ACC112 (cell line): ENCODE results near the gene ETV2.
"Not testable (repeated sequence)": the region's sequence is repeated elsewhere in the genome, so short reads cannot be mapped to it uniquely, and the experiment has no call there.

Source experiments
- H2AFZ ChIP-seq: fragments of 200-600 bp; sonication (generic); one replicate; pipeline ENCODE4 v1.6.0; 2017; ENCODE audit warnings: antibody characterized with exemption, low read length; ENCODE audit not compliant: unreplicated experiment
- H3K27ac ChIP-seq: fragments of 200-600 bp; sonication (generic); 2 replicates; pipeline ENCODE4 v1.5.1; 2014; ENCODE audit warnings: low read depth, mild to moderate bottlenecking, antibody characterized with exemption, low read length, moderate library complexity
- H3K27me3 ChIP-seq: fragments of 200-600 bp; sonication (generic); 2 replicates; pipeline ENCODE4 v1.6.1; 2014; ENCODE audit warnings: mild to moderate bottlenecking, antibody characterized with exemption, low read length, moderate library complexity, mixed read lengths; ENCODE audit not compliant: insufficient read depth
- H3K36me3 ChIP-seq: fragments of 200-600 bp; sonication (generic); 2 replicates; pipeline ENCODE4 v1.6.1; 2016; ENCODE audit warnings: mild to moderate bottlenecking, antibody characterized with exemption, low read length, moderate library complexity, mixed read lengths; ENCODE audit not compliant: insufficient read depth
- H3K4me1 ChIP-seq: fragments of 200-600 bp; sonication (generic); one replicate; pipeline ENCODE4 v1.6.1; 2016; ENCODE audit warnings: low read length, mixed read lengths; ENCODE audit not compliant: insufficient read depth, unreplicated experiment, control insufficient read depth
- H3K4me3 ChIP-seq: fragments of 200-600 bp; sonication (generic); 2 replicates; pipeline ENCODE4 v1.5.1; 2014; ENCODE audit warnings: mild to moderate bottlenecking, low read depth, low read length
- H3K79me2 ChIP-seq: fragments of 200-600 bp; sonication (generic); one replicate; pipeline ENCODE4 v1.6.0; 2016; ENCODE audit warnings: low read length; ENCODE audit not compliant: control insufficient read depth, unreplicated experiment, insufficient read depth

ETV2 gene, protein sequence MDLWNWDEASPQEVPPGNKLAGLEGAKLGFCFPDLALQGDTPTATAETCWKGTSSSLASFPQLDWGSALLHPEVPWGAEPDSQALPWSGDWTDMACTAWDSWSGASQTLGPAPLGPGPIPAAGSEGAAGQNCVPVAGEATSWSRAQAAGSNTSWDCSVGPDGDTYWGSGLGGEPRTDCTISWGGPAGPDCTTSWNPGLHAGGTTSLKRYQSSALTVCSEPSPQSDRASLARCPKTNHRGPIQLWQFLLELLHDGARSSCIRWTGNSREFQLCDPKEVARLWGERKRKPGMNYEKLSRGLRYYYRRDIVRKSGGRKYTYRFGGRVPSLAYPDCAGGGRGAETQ

DNA sequence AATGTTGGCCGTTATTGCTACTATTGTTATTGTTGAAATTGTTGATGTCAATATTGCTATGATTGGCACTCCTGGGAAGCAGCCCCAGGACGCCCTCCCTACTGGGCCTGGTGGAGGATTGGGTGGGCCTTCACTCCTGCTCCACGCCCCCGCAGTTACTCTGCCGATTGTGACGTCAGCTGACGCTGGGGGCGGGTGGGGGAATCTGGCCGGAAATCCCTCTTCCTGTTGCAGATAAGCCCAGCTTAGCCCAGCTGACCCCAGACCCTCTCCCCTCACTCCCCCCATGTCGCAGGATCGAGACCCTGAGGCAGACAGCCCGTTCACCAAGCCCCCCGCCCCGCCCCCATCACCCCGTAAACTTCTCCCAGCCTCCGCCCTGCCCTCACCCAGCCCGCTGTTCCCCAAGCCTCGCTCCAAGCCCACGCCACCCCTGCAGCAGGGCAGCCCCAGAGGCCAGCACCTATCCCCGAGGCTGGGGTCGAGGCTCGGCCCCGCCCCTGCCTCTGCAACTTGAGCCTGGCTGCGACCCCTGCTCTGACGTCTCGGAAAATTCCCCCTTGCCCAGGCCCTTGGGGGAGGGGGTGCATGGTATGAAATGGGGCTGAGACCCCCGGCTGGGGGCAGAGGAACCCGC is at the start of gene ETV2:
Gene ETV2 (plus strand): TSS at position 231 of the 637 bp plus-strand sequence. CDS start 716 bp downstream, outside the sequence.
- Histone ChIP-seq H3K4me3 (no peak within 1 kb of the TSS), H3K36me3 (no peaks in the 10 kb centered on the region; the same call in 1 of the 2 replicates), H3K79me2 (no peaks in the 10 kb centered on the region), H3K27ac (no peak within 1 kb of the TSS), H3K4me1 (peaks cover 5% of the 10 kb centered on the region), H2AFZ (no peak within 1 kb of the TSS), H3K27me3 (no peaks in the 10 kb centered on the region)

DNA sequence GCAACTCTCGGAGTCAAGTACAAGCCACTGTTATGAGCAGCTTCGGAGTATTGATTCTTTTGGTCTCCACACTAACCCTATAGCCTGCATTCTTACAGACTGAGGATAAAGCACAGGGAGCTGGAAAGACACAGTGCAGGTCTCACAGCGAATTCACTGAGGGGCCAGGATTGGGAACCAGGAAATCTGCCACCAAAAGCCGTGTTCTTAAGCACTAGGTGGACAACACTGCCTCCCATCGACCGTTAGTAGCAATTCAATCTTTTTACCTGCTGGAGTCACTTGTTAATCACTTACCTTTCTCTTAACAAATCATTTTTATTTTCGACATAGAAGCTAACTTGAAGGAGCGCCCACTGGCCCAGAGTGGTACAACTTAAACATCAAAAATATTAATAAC is 49.3 kb upstream of the ETV2 start:
- no peak overlapping the region for H2AFZ ChIP-seq
- H3K27ac ChIP-seq = no peak overlapping the region
- H3K27me3 ChIP-seq = no peaks in the 10 kb centered on the region
- no peaks in the 10 kb centered on the region for H3K36me3 ChIP-seq
- no peak overlapping the region for H3K4me3 ChIP-seq
- no peaks in the 10 kb centered on the region for H3K79me2 ChIP-seq
- H3K4me1 ChIP-seq = no peaks in the 10 kb centered on the region

DNA sequence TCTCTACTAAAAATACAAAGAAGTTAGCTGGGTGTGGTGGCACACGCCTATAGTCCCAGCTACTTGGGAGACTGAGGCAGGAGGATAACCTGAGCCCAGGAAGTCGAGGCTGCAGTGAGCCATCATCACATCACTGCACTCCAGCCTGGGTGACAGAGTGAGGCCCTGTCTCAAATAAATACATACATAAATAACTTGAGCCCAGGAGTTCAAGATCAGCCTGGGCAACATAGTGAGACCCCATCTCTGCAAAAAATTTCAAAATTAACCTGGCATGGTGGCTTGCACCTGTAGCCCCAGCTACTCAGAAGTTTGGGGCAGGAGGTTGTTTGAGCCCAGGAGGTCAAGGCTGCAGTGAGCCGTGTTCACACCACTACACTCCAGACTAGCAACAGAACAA is 46.5 kb upstream of the ETV2 start:
- H3K79me2 ChIP-seq, H3K36me3 ChIP-seq, H3K27me3 ChIP-seq, H3K4me3 ChIP-seq, H2AFZ ChIP-seq, H3K27ac ChIP-seq, H3K4me1 ChIP-seq: not testable (repeated sequence)

DNA sequence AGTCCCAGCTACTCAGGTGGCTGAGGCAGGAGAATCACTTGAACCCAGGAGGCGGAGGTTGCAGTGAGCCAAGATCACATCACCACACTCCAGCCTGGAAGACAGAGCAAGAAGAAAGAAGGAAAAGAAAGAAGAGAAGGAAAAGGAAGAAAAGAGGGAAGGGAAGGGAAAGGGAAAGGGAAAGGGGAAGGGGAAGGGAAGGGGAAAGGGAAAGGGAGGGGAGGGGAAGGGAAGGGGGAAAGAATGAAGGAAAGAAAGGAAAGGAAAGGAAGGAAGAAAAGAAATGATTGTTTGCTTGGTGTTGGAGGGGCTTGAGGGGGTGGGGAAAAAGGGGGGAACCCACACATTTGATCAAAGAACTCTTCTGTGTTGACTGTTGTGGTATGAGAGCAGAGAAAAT is 45.6 kb upstream of the ETV2 start:
- no peaks in the 10 kb centered on the region for H3K4me1 ChIP-seq
- no peak overlapping the region for H3K4me3 ChIP-seq
- no peaks in the 10 kb centered on the region for H3K79me2 ChIP-seq
- no peaks in the 10 kb centered on the region for H3K36me3 ChIP-seq
- H3K27me3 ChIP-seq = no peaks in the 10 kb centered on the region
- no peak overlapping the region for H3K27ac ChIP-seq
- H2AFZ ChIP-seq = no peak overlapping the region

DNA sequence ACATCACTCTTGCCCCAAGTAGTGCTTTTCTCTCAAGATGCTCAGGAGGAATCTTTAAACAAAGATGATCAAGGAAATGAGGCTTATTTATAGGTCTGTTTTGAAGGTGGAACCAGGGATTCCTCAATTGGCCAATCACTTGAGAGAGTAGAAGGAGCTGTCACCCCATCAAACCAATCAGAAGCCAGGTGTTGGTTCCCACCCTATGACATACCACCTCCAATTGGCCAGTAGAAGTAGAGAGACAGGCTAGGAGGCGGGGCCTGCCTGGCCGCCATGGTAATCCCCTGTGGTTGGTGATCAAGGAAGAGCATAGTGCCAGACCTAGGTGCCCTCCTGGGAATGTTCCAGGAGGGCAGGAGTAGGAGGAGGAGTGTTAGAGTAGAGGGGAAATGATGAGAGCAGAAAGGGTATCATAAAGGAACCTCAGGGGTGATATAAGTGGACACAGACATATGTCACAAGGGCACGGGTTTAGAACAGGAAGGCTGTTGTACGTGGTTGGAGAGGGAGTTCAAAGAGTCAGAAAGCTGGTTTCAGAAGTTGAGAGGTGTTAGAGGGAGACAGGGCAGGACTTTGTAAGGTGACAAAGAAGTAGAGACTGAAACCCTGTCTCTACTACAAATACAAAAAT is 45.1 kb upstream of the ETV2 start:
- no peak overlapping the region for H3K27ac ChIP-seq

DNA sequence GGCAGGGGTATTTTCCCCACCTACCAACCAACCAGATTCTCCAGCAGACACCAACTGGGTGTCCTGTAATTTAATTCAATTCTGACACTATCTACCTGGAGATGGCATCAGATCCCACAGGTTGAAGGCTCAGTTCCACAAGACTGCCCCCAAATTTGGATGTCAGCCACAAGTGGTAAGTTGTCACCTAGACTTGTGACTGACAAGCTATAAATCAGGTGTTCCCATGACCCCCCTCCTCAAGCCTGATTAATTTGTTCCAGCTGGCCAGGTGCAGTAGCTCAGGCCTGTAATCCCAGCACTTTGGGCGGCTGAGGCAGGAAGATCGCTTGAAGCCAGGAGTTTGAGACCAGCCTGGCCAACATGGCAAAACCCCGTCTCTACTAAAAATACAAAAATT is 39.6 kb upstream of the ETV2 start:
- Histone ChIP-seq H3K27ac (no peak overlapping the region), H3K27me3 (no peaks in the 10 kb centered on the region), H3K36me3 (no peaks in the 10 kb centered on the region), H3K4me3 (no peak overlapping the region), H2AFZ (no peak overlapping the region), H3K4me1 (no peaks in the 10 kb centered on the region), H3K79me2 (no peaks in the 10 kb centered on the region)

More for the DNA sequence above, 45.1 kb upstream of the ETV2 start:
- no peak overlapping the region for H2AFZ ChIP-seq
- no peak overlapping the region for H3K4me3 ChIP-seq
- H3K4me1 ChIP-seq = no peaks in the 10 kb centered on the region
- no peaks in the 10 kb centered on the region for H3K36me3 ChIP-seq
- H3K27me3 ChIP-seq = no peaks in the 10 kb centered on the region
- no peaks in the 10 kb centered on the region for H3K79me2 ChIP-seq

DNA sequence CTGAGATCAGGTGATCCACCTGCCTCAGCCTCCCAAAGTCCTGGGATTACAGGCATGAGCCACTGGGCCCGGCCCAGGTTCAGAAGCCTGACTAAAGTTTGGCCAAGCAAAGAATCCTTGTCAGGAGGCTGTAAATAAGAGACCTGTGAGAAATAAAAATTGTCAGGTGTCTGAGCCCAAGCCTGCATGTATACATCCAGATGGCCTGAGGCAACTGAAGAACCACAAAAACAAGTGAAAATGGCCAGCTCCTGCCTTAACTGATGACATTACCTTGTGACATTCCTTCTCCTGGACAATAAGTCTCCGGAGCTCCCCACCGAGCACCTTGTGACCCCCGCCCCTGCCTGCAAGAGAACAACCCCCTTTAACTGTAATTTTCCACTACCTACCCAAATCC is 37.1 kb upstream of the ETV2 start:
- H3K4me1 ChIP-seq, H3K79me2 ChIP-seq, H2AFZ ChIP-seq, H3K4me3 ChIP-seq, H3K27ac ChIP-seq, H3K27me3 ChIP-seq, H3K36me3 ChIP-seq: not testable (repeated sequence)

DNA sequence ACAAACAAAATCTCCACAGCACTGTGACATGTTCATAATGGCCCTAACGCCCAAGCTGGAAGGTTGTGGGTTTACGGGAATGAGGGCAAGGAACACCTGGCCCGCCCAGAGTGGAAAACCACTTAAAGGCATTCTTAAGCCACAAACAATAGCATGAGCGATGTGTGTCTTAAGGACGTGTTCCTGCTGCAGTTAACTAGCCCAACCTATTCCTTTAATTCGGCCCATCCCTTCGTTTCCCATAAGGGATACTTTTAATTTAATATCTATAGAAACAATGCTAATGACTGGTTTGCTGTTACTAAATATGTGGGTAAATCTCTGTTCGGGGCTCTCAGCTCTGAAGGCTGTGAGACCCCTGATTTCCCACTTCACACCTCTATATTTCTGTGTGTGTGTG is 34.4 kb upstream of the ETV2 start:
- H2AFZ ChIP-seq, H3K36me3 ChIP-seq, H3K27ac ChIP-seq, H3K27me3 ChIP-seq, H3K79me2 ChIP-seq, H3K4me3 ChIP-seq, H3K4me1 ChIP-seq: not testable (repeated sequence)

DNA sequence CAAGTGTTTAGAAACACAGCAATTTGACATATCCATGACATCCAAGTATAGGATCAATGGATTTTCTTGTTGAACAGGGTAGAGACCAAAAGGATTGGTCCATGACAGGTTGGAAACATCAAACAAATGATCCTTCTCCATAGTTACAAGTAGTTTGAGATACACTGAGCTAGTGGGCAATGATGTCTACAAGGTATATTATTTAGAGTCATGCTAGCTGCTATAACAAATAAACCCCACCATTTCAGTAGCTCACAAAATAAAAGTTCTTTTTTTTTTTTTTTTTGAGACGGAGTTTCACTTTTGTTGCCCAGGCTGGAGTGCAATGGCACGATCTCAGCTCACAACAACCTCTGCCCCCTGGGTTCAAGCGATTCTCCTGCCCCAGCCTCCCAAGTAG is 33.9 kb upstream of the ETV2 start:
- no peaks in the 10 kb centered on the region for H3K79me2 ChIP-seq
- no peak overlapping the region for H3K4me3 ChIP-seq
- no peaks in the 10 kb centered on the region for H3K27me3 ChIP-seq
- H3K4me1 ChIP-seq = no peaks in the 10 kb centered on the region
- no peak overlapping the region for H3K27ac ChIP-seq
- H2AFZ ChIP-seq = no peak overlapping the region
- no peaks in the 10 kb centered on the region for H3K36me3 ChIP-seq

DNA sequence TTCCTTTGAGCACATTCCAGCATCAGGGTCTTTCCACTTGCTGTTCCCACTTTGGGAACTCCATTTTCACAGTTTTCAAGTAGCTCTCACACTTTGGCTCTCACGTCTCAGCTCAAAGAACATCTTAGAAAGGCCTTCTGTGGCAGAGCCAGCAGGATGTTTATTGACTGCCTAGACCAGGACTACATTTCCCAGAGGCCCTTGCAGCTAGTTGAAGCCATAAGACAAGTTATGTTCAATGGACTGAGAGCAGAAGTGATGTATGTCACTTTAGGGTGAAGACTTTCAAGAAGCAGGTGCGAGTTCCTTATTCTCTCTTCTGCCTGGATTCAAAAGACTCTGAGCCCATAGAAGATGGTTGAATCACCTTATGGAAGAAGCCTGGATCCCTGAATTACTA is 33.3 kb upstream of the ETV2 start:
- Histone ChIP-seq H3K27me3 (no peaks in the 10 kb centered on the region), H3K27ac (no peak overlapping the region), H2AFZ (no peak overlapping the region), H3K4me3 (no peak overlapping the region), H3K36me3 (no peaks in the 10 kb centered on the region), H3K79me2 (no peaks in the 10 kb centered on the region), H3K4me1 (no peaks in the 10 kb centered on the region)

DNA sequence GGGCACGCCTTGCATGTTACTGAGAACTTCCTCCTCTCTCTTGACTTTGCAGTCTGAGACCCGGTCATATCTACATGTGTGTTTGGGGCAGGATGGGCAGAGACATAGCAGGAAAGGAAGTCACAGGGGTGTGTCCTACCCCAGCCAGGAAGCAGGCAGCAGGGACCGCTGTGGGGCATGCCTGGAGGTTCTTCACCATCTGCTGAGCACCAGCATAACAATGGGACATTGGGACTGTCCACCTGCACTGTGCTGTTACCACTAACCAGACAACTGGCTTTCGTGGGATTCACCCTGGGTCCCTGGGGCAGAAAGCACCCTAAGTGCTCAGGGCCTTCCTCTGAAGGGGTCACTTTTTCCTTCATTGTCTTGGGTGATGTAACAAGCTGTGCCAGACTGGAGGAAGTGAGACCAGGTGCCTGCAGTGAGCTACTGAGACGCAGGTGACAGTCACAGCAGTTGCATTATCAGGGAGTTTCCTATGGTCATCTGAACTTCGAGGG is 31.6 kb upstream of the ETV2 start:
- H3K79me2 ChIP-seq = no peaks in the 10 kb centered on the region
- no peak overlapping the region for H2AFZ ChIP-seq
- H3K27ac ChIP-seq = no peak overlapping the region
- H3K4me1 ChIP-seq = no peaks in the 10 kb centered on the region
- H3K36me3 ChIP-seq = no peaks in the 10 kb centered on the region
- no peaks in the 10 kb centered on the region for H3K27me3 ChIP-seq
- no peak overlapping the region for H3K4me3 ChIP-seq
